OCI-LY3 (cell line): ENCODE results near the gene IL22.
A peak's percentile ranks its signal among the peaks of the same experiment; 100 is the strongest.

Experiments
- H2AFZ ChIP-seq: fragments of 200-600, 300-600 bp; shearing (Covaris generic); 2 replicates; pipeline ENCODE4 v1.6.0; 2014; ENCODE audit warnings: antibody characterized with exemption, low read depth, low read length
- H3K27ac ChIP-seq: fragments of 200-600, 300-600 bp; sonication (generic); 2 replicates; pipeline ENCODE4 v1.5.1; 2014; ENCODE audit warnings: mild to moderate bottlenecking, low read length, moderate library complexity, mixed read lengths
- H3K27me3 ChIP-seq: fragments of 200-600, 300-600 bp; sonication (generic); 2 replicates; pipeline ENCODE4 v1.6.1; 2014; ENCODE audit warnings: low read depth, low read length, mixed read lengths
- H3K36me3 ChIP-seq: fragments of 200-600, 300-600 bp; sonication (generic); replicated peaks from 2 replicates; pipeline ENCODE3; 2014; ENCODE audit warnings: low read depth, low read length, mixed read lengths
- H3K4me1 ChIP-seq: fragments of 300-600, 200-600 bp; sonication (generic); 2 replicates; pipeline ENCODE4 v1.6.1; 2014; ENCODE audit warnings: low read length, mixed read lengths
- H3K4me2 ChIP-seq: fragments of 200-600, 300-600 bp; sonication (generic); 2 replicates; pipeline ENCODE4 v1.6.1; 2014; ENCODE audit warnings: low read length, mixed read lengths
- H3K4me3 ChIP-seq: fragments of 300-600, 200-600 bp; sonication (generic); 2 replicates; pipeline ENCODE4 v1.5.1; 2014; ENCODE audit warnings: antibody characterized with exemption, mild to moderate bottlenecking, low read length, moderate library complexity
- H3K79me2 ChIP-seq: fragments of 300-600, 200-600 bp; shearing (Covaris generic); 2 replicates; pipeline ENCODE4 v1.6.1; 2014; ENCODE audit warnings: mild to moderate bottlenecking, low read length, mixed read lengths
- H3K9ac ChIP-seq: fragments of 300-600, 200-600 bp; shearing (Covaris generic); 2 replicates; pipeline ENCODE4 v1.6.0; 2014; ENCODE audit warnings: mild to moderate bottlenecking, low read length, moderate library complexity
- H3K9me3 ChIP-seq: fragments of 200-600, 300-600 bp; shearing (Covaris generic); 2 replicates; pipeline ENCODE4 v1.6.1; 2014; ENCODE audit warnings: low read length, mixed read lengths; ENCODE audit not compliant: insufficient read depth
- H4K20me1 ChIP-seq: fragments of 200-600, 300-600 bp; sonication (generic); 2 replicates; pipeline ENCODE4 v1.6.1; 2016; ENCODE audit warnings: low read length, mixed read lengths; ENCODE audit not compliant: insufficient read depth
- EZH2phosphoT487 ChIP-seq: fragments of 200-600 bp; shearing (Covaris generic); IDR thresholded peaks from 2 replicates; pipeline ENCODE4 v1.6.1; 2018; ENCODE audit warnings: antibody characterized with exemption, mixed run types, low read depth
- TF ChIP-seq, protein P1 (sequence below): fragments of 200-600, 300-600 bp; sonication (generic); IDR thresholded peaks from 2 replicates; pipeline ENCODE4 v1.5.1; 2014; ENCODE audit warnings: antibody characterized with exemption, low read length, low read depth

The IL22 gene

GRCh38 chr12:68233498-68233897 is 19.9 kb downstream of the IL22 start:
- Histone ChIP-seq H3K9ac (no peak overlapping the region), H4K20me1 (no peaks in the 10 kb centered on the region), H3K36me3 (no peaks in the 10 kb centered on the region), H3K4me3 (no peak overlapping the region), H3K79me2 (no peaks in the 10 kb centered on the region), H3K4me2 (no peak overlapping the region), H3K27me3 (no peaks in the 10 kb centered on the region), H2AFZ (no peak overlapping the region), H3K27ac (no peak overlapping the region), H3K4me1 (peaks cover 30% of the 10 kb centered on the region), H3K9me3 (no peaks in the 10 kb centered on the region)
- TF ChIP-seq, protein P1, sequence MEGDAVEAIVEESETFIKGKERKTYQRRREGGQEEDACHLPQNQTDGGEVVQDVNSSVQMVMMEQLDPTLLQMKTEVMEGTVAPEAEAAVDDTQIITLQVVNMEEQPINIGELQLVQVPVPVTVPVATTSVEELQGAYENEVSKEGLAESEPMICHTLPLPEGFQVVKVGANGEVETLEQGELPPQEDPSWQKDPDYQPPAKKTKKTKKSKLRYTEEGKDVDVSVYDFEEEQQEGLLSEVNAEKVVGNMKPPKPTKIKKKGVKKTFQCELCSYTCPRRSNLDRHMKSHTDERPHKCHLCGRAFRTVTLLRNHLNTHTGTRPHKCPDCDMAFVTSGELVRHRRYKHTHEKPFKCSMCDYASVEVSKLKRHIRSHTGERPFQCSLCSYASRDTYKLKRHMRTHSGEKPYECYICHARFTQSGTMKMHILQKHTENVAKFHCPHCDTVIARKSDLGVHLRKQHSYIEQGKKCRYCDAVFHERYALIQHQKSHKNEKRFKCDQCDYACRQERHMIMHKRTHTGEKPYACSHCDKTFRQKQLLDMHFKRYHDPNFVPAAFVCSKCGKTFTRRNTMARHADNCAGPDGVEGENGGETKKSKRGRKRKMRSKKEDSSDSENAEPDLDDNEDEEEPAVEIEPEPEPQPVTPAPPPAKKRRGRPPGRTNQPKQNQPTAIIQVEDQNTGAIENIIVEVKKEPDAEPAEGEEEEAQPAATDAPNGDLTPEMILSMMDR = no peak
- TF ChIP-seq EZH2phosphoT487 = no peak

- Histone ChIP-seq H3K79me2 (no peaks in the 10 kb centered on the region), H2AFZ (no peak overlapping the region), H4K20me1 (no peaks in the 10 kb centered on the region), H3K27me3 (peaks cover under 1% of the 10 kb centered on the region; the same call in 1 of the 2 replicates), H3K9me3 (no peaks in the 10 kb centered on the region), H3K27ac (no peak overlapping the region), H3K4me3 (no peak overlapping the region), H3K9ac (no peak overlapping the region), H3K4me1 (peaks cover 17% of the 10 kb centered on the region), H3K36me3 (no peaks in the 10 kb centered on the region), H3K4me2 (peak overlapping the region; percentile 14; the same call in 1 of the 2 replicates)
- TF ChIP-seq EZH2phosphoT487 = no peak
- TF ChIP-seq, protein P1 = no peak
Measured at GRCh38 chr12:68231691-68232090, 21.7 kb downstream of the IL22 start.

DNA sequence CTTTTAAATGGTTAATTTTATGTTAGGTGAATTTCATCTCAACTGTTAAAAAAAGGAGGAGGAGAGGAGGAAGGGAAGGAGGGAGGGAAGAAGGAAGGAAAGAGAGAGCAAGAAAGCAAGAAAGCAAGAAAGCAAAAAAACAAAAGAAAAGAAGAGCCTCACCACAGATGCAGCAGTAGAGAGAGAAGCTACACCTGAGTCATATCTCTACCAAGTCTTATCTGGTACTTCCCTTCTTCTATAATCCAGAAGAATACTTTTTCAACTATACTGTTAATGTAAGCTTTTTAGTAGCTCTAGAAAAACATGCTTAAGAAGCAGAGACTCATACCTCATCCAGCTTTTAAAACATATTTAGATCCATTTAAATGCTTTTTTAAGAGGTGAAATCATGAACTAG is 22.2 kb downstream of the IL22 start:
- H2AFZ ChIP-seq = no peak overlapping the region

DNA sequence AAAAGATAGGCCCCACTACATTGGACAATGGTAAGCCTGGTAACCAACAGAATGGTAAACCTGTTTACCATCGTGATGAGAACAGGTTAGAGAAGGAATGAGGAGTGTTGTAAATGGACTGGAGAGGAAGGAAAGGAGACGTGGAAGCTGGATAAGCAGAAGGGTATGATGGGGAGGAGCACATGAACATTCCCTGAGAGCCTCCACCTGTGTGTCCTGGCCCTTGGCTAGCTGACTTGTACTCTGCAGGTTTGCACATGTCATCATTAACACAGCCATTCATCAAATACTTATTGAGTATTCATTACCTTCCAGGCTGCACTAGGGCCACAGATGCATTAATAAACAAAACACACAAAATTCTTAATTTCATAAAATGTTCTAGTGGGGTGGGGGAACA is 23.4 kb downstream of the IL22 start:
- Histone ChIP-seq H3K4me1 (peaks cover 10% of the 10 kb centered on the region), H3K9me3 (no peaks in the 10 kb centered on the region), H3K27ac (no peak overlapping the region), H3K79me2 (no peaks in the 10 kb centered on the region), H2AFZ (no peak overlapping the region), H3K9ac (no peak overlapping the region), H3K27me3 (peaks cover 12% of the 10 kb centered on the region), H3K4me2 (no peak overlapping the region), H4K20me1 (no peaks in the 10 kb centered on the region), H3K4me3 (no peak overlapping the region), H3K36me3 (no peaks in the 10 kb centered on the region)
- TF ChIP-seq, protein P1 = no peak
- no peak for TF ChIP-seq EZH2phosphoT487

More for the DNA sequence above, 22.2 kb downstream of the IL22 start:
- Histone ChIP-seq H3K36me3 (no peaks in the 10 kb centered on the region), H3K9ac (no peak overlapping the region), H3K27me3 (peaks cover 5% of the 10 kb centered on the region; the same call in 1 of the 2 replicates), H3K4me1 (peaks cover 12% of the 10 kb centered on the region), H3K4me3 (no peak overlapping the region), H3K4me2 (peak overlapping the region; percentile 14; the same call in 1 of the 2 replicates), H4K20me1 (no peaks in the 10 kb centered on the region), H3K79me2 (no peaks in the 10 kb centered on the region), H3K27ac (no peak overlapping the region), H3K9me3 (no peaks in the 10 kb centered on the region)
- TF ChIP-seq EZH2phosphoT487 = no peak
